Neural cell (in vitro differentiated cells): ENCODE data around the gene PRIMPOL.

Source experiments
- CTCF ChIP-seq: fragments of 450-650 bp; IDR thresholded peaks from 2 replicates; pipeline ENCODE4 v1.5.1; 2014; ENCODE audit warnings: antibody characterized with exemption, mild to moderate bottlenecking, moderate library complexity; ENCODE audit not compliant: poor library complexity, severe bottlenecking
- EZH2 ChIP-seq: fragments of 200-600, 300-800 bp; shearing (Covaris generic), sonication (generic); IDR thresholded peaks from 2 replicates; pipeline ENCODE4 v1.6.1; 2014; ENCODE audit warnings: antibody characterized with exemption, low read length, borderline replicate concordance, mild to moderate bottlenecking; ENCODE audit not compliant: insufficient read depth, poor library complexity, severe bottlenecking
- RAD21 ChIP-seq: fragments of 450-650 bp; conservative IDR thresholded peaks from 2 replicates; pipeline ENCODE4 v1.6.1; 2014; ENCODE audit warnings: antibody characterized with exemption, mild to moderate bottlenecking, moderate library complexity
- TAF1 ChIP-seq: IDR thresholded peaks from 2 replicates; pipeline ENCODE4 v1.6.1; 2012; ENCODE audit warnings: low read depth
- TF ChIP-seq, protein P1 (sequence below): IDR thresholded peaks from 2 replicates; pipeline ENCODE4 v1.6.1; 2012; ENCODE audit warnings: borderline replicate concordance

DNA sequence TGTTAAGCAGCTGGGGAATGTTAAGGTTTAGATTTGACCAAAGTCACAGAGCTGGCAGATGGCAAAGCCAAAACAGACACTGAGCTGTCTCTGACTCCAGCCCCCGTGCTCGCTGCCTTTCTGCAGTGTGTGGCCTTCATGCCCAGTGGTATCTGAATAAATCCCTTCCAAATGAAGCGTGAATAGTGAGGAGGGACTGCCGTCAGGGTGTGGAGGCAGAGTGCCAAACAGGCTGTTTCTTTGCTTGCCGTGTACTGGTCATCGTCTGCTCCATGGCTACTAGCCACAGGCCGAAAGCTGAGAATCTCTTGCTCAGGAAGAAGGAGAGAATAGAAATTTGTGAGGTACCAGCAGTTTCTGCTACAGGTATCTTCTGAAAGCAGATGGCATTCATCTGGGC is 19.7 kb downstream of the PRIMPOL start:
- TF ChIP-seq EZH2 (no peak), CTCF (no peak), RAD21 (no peak), TAF1 (no peak)
- TF ChIP-seq, protein P1, sequence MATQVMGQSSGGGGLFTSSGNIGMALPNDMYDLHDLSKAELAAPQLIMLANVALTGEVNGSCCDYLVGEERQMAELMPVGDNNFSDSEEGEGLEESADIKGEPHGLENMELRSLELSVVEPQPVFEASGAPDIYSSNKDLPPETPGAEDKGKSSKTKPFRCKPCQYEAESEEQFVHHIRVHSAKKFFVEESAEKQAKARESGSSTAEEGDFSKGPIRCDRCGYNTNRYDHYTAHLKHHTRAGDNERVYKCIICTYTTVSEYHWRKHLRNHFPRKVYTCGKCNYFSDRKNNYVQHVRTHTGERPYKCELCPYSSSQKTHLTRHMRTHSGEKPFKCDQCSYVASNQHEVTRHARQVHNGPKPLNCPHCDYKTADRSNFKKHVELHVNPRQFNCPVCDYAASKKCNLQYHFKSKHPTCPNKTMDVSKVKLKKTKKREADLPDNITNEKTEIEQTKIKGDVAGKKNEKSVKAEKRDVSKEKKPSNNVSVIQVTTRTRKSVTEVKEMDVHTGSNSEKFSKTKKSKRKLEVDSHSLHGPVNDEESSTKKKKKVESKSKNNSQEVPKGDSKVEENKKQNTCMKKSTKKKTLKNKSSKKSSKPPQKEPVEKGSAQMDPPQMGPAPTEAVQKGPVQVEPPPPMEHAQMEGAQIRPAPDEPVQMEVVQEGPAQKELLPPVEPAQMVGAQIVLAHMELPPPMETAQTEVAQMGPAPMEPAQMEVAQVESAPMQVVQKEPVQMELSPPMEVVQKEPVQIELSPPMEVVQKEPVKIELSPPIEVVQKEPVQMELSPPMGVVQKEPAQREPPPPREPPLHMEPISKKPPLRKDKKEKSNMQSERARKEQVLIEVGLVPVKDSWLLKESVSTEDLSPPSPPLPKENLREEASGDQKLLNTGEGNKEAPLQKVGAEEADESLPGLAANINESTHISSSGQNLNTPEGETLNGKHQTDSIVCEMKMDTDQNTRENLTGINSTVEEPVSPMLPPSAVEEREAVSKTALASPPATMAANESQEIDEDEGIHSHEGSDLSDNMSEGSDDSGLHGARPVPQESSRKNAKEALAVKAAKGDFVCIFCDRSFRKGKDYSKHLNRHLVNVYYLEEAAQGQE, result no peak
